Measurements from ENCODE around the gene LIN28A.

LIN28A gene

GRCh38 chr1:26438041-26438440 is 27.4 kb downstream of the LIN28A start:
- no peak for DNase-seq

GRCh38 chr1:26440259-26440658 is 29.6 kb downstream of the LIN28A start:
- DNase-seq: no peak

GRCh38 chr1:26449868-26450267 is 39.3 kb downstream of the LIN28A start:
- DNase-seq: no peak

GRCh38 chr1:26450908-26451307 is 40.3 kb downstream of the LIN28A start:
- no peak for DNase-seq

GRCh38 chr1:26452459-26453183 is 42.0 kb downstream of the LIN28A start:
- no peak for DNase-seq

- DNase-seq: no peak
Measured at GRCh38 chr1:26459148-26459547, 48.5 kb downstream of the LIN28A start.

- DNase-seq: no peak
Measured at GRCh38 chr1:26459573-26460031, 49.0 kb downstream of the LIN28A start.

- DNase-seq: no peak
Measured at GRCh38 chr1:26468911-26469310, 58.3 kb downstream of the LIN28A start.

GRCh38 chr1:26469558-26469957 is 58.9 kb downstream of the LIN28A start:
- peak; percentile 67 for DNase-seq

- DNase-seq: no peak
Measured at GRCh38 chr1:26470878-26471497, 60.4 kb downstream of the LIN28A start.

- no peak for DNase-seq
Measured at GRCh38 chr1:26471498-26472319, 61.1 kb downstream of the LIN28A start.

- peak; percentile 71 for DNase-seq
Measured at GRCh38 chr1:26472320-26472900, 61.8 kb downstream of the LIN28A start, which contains the start of gene HMGN2. TSS of gene HMGN2 (plus strand) at chr1:26472440. CDS start at chr1:26472613, 173 bp downstream.

GRCh38 chr1:26472901-26473845 is 62.6 kb downstream of the LIN28A start:
- peak; percentile 71 for DNase-seq

GRCh38 chr1:26474818-26475217 is 64.2 kb downstream of the LIN28A start:
- no peak for DNase-seq

- no peak for DNase-seq
Measured at GRCh38 chr1:26475989-26476388, 65.4 kb downstream of the LIN28A start.

GRCh38 chr1:26476958-26477357 is 66.3 kb downstream of the LIN28A start:
- DNase-seq: no peak

GRCh38 chr1:26477446-26478152 is 67.0 kb downstream of the LIN28A start:
- no peak for DNase-seq

- DNase-seq: no peak
Measured at GRCh38 chr1:26478159-26478558, 67.5 kb downstream of the LIN28A start.

- no peak for DNase-seq
Measured at GRCh38 chr1:26478988-26479387, 68.4 kb downstream of the LIN28A start.
